Skin epidermis (tissue), 12 donors: ENCODE measurements around the gene LRRC49.
"Not testable (repeated sequence)": the region's sequence is repeated elsewhere in the genome, so short reads cannot be mapped to it uniquely, and the experiment has no call there.

Experiments
- H3K27ac ChIP-seq, 21 experiments: fragments of 200-600 bp; sonication (generic) in 11 of 21; one replicate each; pipeline ENCODE4 v1.5.0; 2020; ENCODE audit warnings: mild to moderate bottlenecking in 3 of 21, inconsistent platforms in 2 of 21, moderate library complexity in 2 of 21
- H3K4me3 ChIP-seq, 7 experiments: fragments of 200-600 bp; sonication (generic) in 2 of 7; one replicate each; pipeline ENCODE4 v1.5.0; 2020; ENCODE audit warnings: inconsistent platforms in 2 of 7, mild to moderate bottlenecking in 2 of 7, moderate library complexity in 1 of 7

LRRC49 gene

DNA sequence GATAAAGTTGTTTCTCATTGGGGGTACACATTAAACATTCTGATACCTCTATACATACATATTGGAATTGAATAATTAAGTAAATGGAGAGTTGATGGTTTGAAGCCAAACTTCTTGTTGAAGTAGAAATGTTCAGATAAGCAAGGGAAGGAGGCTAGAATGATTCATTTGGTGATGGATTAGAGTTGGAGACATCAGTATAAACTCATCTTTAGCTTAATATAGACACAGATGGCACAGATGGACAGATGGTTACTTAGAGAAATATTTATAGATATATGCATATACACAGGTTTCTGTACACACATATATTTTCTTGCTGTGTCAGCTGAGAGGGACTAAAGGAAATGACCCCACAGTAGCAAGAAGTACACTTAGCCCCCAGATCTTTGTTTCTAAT lies 69.5 kb downstream of the LRRC49 start:
- Histone ChIP-seq H3K27ac (no peak overlapping the region), H3K4me3 (no peak overlapping the region)

DNA sequence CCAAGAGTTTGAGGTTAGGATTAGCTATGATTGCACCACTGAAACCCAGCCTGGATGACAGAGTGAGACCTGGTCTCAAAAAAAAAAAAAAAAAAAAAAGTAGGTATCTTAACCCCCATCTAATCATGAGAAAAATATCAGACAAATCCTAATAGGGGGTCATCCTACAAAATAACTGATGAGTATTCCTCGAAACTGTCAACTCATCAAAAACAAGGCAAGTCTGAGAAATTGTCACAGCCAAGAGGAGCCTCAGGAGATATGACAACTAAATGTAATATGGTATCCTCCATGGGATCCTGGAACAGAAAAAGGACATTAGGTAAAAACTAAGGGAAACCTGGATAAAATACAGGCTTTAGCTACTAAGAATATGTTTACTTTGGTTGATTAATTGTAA lies 70.6 kb downstream of the LRRC49 start:
- Histone ChIP-seq H3K4me3 (no peak overlapping the region), H3K27ac (no peak overlapping the region)

DNA sequence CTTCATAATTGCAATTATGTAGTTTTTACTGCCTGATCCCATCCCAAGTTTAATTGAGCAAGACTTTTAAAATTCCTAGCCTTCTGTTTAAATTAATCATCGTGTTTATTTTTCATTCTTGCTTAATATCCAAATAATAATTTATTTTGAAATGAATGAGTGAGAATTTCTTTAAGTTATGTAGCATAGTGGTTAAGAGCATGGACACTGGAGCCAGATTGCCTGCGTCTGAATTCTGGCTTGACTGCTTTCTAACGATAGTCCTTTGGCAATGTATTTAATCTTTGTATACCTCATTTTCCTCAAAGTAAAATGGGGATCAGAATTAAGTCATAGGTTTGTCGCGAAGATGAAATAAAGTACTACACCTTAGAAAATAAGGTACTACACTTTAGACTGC lies 71.4 kb downstream of the LRRC49 start:
- Histone ChIP-seq H3K27ac (no peak overlapping the region), H3K4me3 (no peak overlapping the region)

DNA sequence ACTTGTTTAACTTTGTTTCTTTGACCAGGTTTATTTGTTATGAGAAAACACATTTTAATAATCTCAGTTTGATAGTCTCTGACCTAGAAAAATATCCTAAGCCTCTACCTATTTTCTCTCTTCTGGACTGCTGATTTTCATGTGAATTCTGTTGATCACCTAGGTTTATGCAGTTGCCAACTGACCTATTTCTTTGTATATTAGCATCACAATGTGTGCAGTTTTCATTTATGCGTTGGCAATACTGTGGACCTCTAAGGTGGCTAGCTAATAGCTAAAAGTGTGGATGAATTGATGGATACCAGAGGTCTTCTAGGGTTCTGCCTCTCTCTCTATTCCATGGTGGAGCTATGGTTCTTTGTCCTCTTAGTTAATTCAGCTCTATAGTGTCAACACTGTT lies 72.1 kb downstream of the LRRC49 start:
- H3K27ac ChIP-seq = no peak overlapping the region

DNA sequence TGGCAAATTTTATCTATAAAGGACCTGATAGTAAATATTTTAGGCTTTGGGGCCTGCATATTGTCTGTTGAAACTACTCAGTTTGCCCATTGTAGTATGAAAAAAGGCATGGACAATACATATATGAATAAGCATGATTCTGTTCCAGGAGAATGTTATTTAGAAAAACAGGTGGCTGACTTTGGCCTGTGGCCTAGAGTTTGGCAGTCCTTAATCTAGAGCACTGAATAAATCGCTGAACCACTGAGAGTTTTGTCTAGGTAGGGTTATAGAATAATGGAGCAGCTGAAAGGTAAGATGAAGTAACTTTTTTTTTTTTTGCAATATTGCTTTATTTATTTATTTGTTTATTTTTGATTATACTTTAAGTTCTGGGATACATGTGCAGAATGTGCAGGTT lies 75.0 kb downstream of the LRRC49 start:
- Histone ChIP-seq H3K4me3 (no peak overlapping the region), H3K27ac (no peak overlapping the region)

More for the DNA sequence above, 72.1 kb downstream of the LRRC49 start:
- no peak overlapping the region for H3K4me3 ChIP-seq

DNA sequence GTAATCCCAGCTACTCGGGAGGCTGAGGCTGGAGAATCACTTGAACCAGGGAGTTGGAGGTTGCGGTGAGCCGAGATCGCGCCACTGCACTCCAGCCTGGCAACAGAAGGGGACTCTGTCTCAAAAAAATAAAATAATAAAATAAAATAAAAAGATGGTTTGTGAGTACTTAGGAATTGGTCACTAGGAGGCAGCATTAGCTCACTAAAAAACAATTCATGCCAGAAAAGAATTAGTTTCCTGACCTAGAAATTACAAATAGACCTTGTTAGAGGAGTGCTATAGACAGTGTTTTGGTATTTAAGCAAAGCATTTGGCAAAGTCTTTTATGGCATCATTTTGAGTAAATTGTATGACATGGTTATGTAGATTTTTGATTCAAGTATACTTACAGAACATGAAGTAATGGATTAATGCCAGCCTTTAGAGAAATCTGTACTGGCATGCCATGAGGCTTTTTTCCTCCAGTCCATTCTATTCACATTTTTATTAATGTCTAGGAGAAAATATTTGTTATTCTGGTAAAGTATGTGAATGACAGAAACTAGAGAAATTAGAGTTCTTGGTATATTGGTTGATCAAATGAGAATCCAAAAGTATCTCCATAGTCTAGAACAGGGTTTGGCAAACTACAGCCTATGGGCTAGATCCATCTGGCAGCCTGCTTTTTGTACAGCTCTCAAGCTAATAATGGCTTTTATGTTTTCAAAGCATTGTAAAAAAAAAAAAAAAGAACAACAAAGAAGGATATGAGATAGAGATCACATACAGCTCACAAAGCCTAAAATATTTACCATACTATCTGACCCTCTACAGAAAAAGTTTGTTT lies 81.6 kb downstream of the LRRC49 start:
- Histone ChIP-seq H3K27ac (no peak overlapping the region), H3K4me3 (no peak overlapping the region)

DNA sequence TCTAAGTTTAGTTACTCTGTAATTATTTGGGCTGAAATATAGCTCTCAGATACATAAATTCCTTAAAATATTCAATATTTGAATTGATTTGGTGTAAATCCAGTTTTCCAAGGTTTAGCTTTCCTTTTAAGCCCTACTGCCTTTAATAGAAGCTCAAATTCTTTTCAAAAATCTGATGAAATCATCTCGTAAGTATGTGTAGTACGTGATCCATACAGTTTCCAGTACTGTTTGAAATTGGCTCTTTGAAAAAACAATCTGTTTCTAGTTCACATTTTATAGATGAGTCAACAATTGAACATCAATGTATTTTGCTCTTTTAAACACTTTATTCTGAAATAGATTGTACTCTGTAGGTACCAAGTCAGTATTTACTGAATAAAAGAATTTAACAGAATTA lies 84.2 kb downstream of the LRRC49 start:
- Histone ChIP-seq H3K27ac (no peak overlapping the region), H3K4me3 (no peak overlapping the region)

DNA sequence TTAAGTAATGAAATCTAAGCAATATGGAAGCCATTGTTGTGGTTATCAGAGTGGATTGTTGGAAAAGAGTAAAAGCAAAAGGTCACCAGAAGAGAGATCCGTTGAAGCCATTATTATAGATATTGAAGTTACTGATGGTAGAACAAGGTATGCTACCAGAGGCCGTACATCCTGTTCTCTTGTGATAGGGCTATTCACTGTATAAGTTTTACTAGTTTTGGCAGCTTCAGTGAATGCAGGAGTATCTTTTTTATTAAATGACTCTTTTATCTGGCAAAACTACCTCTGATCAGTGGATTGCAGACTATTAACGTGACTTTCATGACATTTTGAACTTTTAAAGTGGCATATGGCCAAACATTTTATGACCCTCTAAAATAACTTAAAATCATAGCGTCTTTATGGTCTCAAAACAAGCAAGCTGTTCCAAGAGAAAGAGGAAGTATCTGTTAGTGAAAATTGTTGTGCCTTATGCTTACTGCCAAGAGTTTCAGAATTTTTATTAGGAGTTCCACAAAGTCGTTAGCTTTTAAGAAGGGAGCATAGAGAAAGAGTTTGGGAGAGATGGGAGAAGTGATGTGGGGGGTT lies 102.9 kb downstream of the LRRC49 start:
- H3K27ac ChIP-seq = no peak overlapping the region
- H3K4me3 ChIP-seq = no peak overlapping the region

DNA sequence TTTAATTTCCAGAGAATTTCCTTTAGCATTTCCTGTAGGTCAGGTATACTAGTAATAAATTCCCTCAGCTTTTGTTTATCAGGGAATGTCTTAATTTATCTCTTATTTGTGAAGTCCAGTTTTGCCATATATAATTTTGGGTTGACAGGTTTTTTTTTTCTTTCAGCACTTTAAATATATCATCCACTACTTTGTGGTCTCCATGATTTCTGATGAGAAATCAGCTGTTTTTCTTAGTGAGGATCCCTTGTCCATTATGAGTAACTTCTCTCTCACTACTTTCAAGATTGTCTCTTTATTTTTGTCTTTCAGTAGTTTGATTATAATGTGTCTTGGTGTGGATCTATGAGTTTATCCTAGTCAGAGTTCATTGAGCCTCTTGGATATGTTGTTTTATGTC lies 105.7 kb downstream of the LRRC49 start:
- H3K27ac ChIP-seq = no peak overlapping the region
- no peak overlapping the region for H3K4me3 ChIP-seq

DNA sequence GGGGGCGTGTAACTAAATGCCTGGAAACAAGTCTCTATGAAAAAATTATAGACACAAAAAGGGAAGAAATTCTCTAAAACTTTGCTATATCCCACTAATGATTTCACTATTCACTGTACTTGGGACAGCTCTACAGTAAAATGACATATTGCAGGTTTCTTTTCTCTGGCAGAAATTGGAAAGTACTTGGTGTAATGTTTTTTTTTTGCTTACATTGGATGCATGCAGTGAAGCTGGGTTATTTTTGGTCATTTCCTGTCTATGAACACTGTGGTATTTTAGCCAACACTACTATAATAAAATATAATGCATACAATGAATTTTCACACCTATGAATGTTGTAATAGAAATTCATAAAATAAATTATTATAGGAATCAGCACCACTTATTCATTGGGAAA lies 109.7 kb downstream of the LRRC49 start:
- Histone ChIP-seq H3K4me3 (no peak overlapping the region), H3K27ac (no peak overlapping the region)

DNA sequence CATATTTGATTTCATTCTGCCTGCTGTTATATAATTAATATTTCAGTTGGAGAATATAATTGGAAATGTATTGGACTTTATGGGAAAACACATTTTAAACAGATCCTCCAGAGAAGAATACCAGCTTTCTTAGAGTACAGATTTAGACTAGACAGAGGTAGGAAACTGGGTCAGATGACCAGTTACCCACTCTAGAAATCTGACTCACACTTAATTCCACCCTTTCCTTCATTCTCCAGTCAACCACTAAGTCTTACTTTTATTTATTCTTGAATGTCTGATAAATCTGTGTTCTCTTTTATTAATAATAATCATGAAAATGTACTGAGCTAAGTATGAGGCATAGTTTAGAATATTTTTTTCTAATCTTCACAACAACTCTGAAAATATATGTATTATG lies 110.7 kb downstream of the LRRC49 start:
- H3K4me3 ChIP-seq = no peak overlapping the region
- no peak overlapping the region for H3K27ac ChIP-seq

DNA sequence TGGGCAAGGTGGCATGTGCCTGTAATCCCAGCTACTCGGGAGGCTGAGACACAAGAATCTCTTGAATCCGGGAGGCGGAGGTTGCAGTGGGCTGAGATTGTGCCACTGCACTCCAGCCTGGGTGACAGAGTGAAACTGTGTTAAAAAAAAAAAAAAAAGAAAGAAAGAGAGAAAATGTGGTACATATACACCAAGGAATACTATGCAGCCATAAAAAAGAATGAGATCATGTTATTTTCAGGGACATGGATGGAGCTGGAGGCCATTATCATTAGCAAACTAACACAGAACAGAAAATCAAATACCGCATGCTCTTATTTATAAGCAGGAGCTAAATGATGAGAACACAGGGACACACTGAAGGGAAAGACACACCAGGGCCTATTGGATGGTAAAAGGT lies 111.9 kb downstream of the LRRC49 start:
- not testable (repeated sequence) for H3K27ac ChIP-seq, H3K4me3 ChIP-seq

DNA sequence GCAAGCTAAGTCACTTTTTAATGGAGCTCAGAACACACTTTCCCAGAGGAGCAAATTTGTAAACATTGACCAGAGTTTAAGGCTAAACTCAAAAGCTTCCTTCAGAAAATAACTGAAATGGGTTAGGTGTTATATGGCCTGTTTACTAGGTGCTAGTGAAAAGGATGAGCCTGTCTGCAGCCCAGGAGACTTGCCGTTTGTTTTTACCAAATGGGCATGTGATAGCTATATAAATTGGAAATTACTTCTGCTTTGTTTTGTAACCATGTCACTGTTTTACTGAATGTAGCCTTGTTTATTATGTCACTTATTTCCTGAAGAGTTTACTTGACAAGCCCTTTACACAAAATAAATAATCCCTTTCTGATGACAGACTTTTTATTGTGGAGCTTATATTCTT lies 113.3 kb downstream of the LRRC49 start:
- Histone ChIP-seq H3K27ac (no peak overlapping the region), H3K4me3 (no peak overlapping the region)

DNA sequence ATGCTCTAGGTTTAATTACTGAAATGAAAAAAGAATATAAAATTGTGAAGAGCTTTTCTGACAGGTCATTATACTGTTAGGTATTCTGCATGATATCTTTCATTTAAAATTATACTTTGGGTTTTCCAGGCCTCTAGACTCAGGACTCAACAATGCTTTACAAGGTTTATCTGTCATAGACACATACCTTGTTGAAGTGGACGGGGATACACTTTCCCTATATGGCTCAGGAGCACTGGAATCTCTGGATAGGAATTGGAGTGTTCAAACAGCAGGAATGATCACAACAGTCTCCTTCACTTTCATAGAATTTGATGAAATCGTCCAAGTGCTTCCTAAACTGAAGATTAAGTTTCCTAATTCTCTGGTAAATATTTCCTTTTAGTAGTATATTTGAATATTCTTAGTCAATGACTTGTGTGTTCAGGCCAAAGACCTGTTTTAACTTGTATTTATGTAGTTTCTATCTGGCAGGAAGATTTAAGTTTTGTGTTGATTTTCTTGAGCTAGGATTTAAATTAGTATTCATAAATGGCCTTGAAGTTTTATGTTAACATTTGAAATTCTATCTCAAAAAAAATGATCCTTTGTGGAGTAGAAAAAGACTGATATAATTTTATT lies 115.7 kb downstream of the LRRC49 start:
- no peak overlapping the region for H3K4me3 ChIP-seq
- H3K27ac ChIP-seq = no peak overlapping the region

DNA sequence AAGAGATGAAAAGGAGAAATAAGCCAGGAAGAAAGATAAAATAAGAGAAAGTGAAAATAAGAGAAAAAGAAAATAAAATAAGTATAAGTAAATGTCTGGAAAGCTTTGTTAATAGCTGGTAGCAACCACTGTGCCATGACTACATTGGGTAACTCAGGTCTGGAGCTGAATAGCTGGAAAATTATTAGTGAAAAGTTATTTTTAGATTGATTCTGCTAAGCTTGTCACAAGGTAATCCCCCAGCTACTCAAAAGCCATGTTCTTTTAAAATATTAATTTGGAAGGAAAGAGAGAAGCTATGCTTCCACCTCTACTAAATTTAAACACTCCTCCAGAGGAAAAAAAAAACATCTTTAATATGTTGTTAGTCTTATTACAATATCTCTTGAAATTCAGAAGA lies 117.8 kb downstream of the LRRC49 start:
- H3K4me3 ChIP-seq = no peak overlapping the region

DNA sequence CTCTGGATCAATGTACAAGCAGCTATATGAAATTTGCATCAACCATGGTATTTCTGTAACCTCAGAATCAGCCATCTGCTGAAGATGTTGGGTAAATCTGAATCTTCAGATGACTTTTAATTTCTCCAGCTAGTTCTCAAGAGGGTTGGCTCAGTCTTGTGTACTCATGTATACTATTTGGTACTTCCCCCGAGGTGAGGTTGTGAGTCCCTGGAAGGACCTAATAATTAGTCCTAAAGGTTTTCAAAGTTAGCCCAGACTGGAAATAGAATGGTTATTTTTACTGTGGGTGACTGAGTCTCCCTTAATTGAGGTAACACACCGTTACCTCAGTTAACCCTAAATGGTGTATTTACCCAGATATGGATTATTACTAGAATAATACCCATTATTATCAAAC lies 118.4 kb downstream of the LRRC49 start:
- no peak overlapping the region for H3K27ac ChIP-seq
- no peak overlapping the region for H3K4me3 ChIP-seq

More for the DNA sequence above, 117.8 kb downstream of the LRRC49 start:
- no peak overlapping the region for H3K27ac ChIP-seq

DNA sequence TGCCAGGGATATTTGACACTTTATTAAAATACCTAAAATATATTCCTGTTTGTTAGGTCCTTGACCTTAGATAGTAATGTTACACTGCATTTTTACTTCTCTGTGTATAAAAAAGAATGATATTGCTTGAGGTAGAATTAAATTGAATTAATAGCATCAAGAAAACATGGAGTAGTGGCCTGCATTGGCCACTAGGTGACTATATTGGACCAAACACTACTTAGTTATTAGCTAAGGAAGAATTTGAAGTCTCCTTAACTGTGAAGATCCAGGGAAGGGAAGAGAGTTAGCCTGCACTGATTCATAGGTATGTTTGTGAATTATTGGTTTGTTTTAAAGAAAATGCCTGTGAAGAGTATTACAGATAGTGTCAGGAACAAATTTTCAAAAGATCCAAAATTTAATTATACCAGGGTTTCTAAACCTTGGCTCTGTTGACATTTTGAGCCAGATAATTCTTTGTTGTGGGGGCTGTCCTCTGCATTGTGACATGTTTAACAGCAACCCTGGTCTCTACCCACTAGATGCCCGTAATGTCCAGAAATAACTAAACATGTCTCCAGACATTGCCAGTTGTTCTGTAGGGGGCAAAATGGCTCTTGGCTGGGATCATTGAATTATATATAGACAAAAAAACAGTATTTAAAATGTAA lies 119.0 kb downstream of the LRRC49 start:
- no peak overlapping the region for H3K27ac ChIP-seq
- H3K4me3 ChIP-seq = no peak overlapping the region

DNA sequence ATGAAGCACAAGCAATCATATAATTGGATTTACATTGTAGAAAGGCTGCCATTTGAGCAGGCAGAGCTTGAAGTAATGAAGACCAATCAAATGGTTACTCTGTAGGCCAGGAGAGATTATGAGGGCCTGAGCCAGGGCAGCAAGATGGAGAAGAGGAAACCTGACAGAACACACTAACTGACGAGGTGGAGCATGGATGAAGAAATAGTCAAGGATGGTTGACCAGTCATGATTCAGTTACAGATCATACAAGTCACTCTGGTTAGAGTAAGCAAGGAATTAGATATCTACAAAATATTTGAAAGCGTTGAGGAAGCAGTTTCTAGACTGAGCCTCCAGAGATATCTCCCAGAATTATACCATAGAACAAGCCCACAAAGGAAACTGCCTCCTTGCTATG lies 120.8 kb downstream of the LRRC49 start:
- Histone ChIP-seq H3K27ac (no peak overlapping the region), H3K4me3 (no peak overlapping the region)

DNA sequence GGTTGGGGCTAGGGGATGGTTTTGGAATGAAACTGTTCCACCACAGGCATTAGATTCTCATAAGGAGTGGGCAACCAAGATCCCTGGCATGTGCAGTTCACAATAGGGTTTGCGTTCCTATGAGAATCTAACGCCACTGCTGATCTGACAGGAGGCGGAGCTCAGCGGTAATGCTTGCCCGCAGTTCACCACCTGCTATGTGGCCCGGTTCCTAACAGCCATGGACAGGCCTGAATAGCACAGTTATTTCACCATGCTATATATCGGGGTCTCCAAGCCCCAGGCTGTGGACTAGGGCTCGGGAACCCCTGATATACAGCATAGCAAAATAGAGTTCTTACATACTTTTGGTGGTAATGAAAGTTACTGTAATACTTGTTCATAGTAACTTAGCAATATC lies 122.7 kb downstream of the LRRC49 start:
- no peak overlapping the region for H3K27ac ChIP-seq
- H3K4me3 ChIP-seq = no peak overlapping the region

DNA sequence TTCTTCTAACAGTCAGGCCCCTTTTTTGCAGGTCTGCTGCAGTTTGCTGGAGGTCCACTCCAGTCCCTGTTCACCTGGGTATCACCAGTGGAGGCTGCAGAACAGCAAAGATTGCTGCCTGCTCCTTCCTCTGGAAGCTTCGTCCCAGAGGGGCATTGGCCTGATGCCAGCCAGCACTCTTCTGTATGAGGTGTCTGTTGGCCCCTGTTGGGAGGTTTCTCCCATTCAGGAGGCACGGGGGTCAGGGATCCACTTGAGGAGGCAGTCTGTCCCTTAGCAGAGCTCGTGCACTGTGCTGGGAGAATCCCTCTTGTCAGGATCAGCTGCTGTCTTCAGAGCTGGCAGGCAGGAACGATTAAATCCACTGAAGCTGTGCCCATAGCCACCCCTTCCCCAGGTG lies 138.6 kb downstream of the LRRC49 start:
- not testable (repeated sequence) for H3K4me3 ChIP-seq, H3K27ac ChIP-seq

DNA sequence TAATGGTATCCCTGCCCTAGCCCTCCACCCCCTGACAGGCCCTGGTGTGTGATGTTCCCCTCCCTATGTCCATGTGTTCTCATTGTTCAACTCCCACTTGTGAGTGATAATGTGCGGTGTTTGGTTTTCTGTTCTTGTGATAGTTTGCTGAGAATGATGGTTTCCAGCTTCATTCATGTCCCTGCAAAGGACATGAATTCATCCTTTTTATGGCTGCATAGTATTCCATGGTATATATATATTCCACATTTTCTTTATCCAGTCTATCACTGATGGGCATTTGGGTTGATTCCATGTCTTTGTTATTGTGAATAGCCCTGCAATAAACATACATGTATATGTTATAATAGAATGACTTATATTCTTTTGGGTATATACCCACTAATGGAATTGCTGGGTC lies 142.9 kb downstream of the LRRC49 start:
- not testable (repeated sequence) for H3K4me3 ChIP-seq, H3K27ac ChIP-seq
